ENCODE measurements around the gene IGSF10.
"Not testable (repeated sequence)": the region's sequence is repeated elsewhere in the genome, so short reads cannot be mapped to it uniquely, and the experiment has no call there.

Gene IGSF10

DNA sequence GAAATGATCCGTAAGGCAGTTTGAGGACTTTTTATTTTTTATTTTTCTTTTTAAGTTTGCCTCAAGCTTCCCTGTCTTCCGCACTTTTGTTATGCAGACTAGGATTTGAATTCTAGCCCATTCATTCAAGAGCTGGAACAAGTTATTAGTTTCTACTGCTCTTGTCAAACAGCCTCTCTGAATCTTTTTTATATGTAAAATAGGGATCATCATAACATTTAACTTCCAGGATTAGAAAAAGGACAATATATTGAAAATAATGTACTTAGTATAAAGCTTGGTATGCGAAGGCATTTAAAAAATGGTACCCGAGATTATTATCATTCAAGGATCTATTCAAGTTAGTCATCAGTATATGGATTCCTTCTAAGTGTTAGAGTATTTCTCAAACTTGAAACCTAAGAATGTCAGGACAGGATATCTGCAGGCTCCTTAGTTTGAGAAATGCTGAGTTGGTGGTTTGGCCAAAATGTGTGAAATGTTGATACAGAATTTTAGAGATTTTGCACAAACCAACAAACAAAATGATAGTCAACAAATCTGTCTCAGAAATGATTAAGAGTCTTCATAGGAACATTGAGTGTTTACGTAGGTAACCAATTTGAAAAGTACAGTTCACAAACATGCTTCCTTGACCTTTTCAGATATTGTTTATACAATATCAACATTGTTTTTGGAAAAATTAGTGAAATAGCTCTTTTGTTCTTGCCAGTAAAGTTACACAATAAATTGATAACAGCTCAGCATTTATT, 40.5 kb upstream of the IGSF10 start:
- ChIA-PET POLR2A (no interaction called here), CTCF (interaction anchor here (1.0 kb wide), 1 partner anchor 33 kb away, joined by 3 read pairs; no protein-coding TSS in a partner anchor)
- peak; percentile 10 for DNase-seq (ENCODE audit: low read depth, low spot score)
- no peak overlapping the region for H3K4me3 ChIP-seq (ENCODE audit: low read depth, low read length)
- TF ChIP-seq, protein P1, sequence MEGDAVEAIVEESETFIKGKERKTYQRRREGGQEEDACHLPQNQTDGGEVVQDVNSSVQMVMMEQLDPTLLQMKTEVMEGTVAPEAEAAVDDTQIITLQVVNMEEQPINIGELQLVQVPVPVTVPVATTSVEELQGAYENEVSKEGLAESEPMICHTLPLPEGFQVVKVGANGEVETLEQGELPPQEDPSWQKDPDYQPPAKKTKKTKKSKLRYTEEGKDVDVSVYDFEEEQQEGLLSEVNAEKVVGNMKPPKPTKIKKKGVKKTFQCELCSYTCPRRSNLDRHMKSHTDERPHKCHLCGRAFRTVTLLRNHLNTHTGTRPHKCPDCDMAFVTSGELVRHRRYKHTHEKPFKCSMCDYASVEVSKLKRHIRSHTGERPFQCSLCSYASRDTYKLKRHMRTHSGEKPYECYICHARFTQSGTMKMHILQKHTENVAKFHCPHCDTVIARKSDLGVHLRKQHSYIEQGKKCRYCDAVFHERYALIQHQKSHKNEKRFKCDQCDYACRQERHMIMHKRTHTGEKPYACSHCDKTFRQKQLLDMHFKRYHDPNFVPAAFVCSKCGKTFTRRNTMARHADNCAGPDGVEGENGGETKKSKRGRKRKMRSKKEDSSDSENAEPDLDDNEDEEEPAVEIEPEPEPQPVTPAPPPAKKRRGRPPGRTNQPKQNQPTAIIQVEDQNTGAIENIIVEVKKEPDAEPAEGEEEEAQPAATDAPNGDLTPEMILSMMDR (IDR thresholded peaks at IDR 0.05; ENCODE audit: insufficient read depth, low read length, missing control alignments), result no peak

- TF ChIP-seq, protein P1 (IDR thresholded peaks at IDR 0.05; ENCODE audit: insufficient read depth, low read length, missing control alignments), result no peak
- CTCF ChIA-PET, result interaction anchor here (1.3 kb wide), 1 partner anchor 31 kb away, joined by 4 read pairs; no protein-coding TSS in a partner anchor
- POLR2A ChIA-PET, result no interaction called here
- H3K4me3 ChIP-seq (ENCODE audit: low read depth, low read length), result no peak overlapping the region
- DNase-seq (ENCODE audit: low read depth, low spot score), result no peak
These were observed 38.3 kb upstream of the IGSF10 start for GRCh38 chr3:151499168-151499567.

- no peak for DNase-seq (ENCODE audit: low read depth, low spot score)
- no peak overlapping the region for H3K4me3 ChIP-seq (ENCODE audit: low read depth, low read length)
- ChIA-PET CTCF (no interaction called here), POLR2A (no interaction called here)
- TF ChIP-seq, protein P1 (IDR thresholded peaks at IDR 0.05; ENCODE audit: insufficient read depth, low read length, missing control alignments), result no peak
These were observed 30.7 kb upstream of the IGSF10 start for GRCh38 chr3:151491525-151491924.

DNA sequence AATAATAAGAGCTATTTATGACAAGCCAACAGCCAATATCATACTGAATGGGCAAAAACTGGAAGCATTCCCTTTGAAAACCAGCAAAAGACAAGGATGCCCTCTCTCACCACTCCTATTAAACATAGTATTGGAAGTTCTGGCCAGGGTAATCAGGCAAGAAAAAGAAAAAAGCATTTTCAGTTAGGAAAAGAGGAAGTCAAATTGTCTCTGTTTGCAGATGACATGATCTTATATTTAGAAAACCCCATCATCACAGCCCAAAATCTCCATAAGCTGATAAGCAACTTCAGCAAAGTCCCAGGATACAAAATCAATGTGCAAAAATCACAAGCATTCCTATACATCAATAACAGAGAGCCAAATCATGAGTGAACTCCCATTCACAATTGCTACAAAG, 27.0 kb upstream of the IGSF10 start:
- POLR2A ChIA-PET; DNase-seq (ENCODE audit: low read depth, low spot score); H3K4me3 ChIP-seq (ENCODE audit: low read depth, low read length): not testable (repeated sequence)
- CTCF ChIA-PET, result interaction anchor here (1.8 kb wide), 1 partner anchor 19 kb away, joined by 4 read pairs; no protein-coding TSS in a partner anchor

- DNase-seq (ENCODE audit: low read depth, low spot score), result no peak
- H3K4me3 ChIP-seq (ENCODE audit: low read depth, low read length), result no peak overlapping the region
- TF ChIP-seq, protein P1 (IDR thresholded peaks at IDR 0.05; ENCODE audit: insufficient read depth, low read length, missing control alignments), result no peak
- CTCF ChIA-PET, result interaction anchor here (1.2 kb wide), 1 partner anchor 15 kb away, joined by 3 read pairs; no protein-coding TSS in a partner anchor
- POLR2A ChIA-PET, result no interaction called here
These were observed 23.2 kb upstream of the IGSF10 start for GRCh38 chr3:151483961-151484520.

- ChIA-PET POLR2A (no interaction called here), CTCF (interaction anchor here (0.8 to 1.2 kb wide), 2 partner anchors 15 to 16 kb away, joined by 3 read pairs; no protein-coding TSS in a partner anchor)
- no peak for DNase-seq (ENCODE audit: low read depth, low spot score)
- H3K4me3 ChIP-seq (ENCODE audit: low read depth, low read length), result no peak overlapping the region
- TF ChIP-seq, protein P1 (IDR thresholded peaks at IDR 0.05; ENCODE audit: insufficient read depth, low read length, missing control alignments), result no peak
These were observed 22.6 kb upstream of the IGSF10 start for GRCh38 chr3:151483488-151483887.
